AML-193 (cell line): ENCODE measurements around the gene CTAGE9.
"Not testable (repeated sequence)": the region's sequence is repeated elsewhere in the genome, so short reads cannot be mapped to it uniquely, and the experiment has no call there.

Source experiments
- DNase-seq, 2 experiments: peaks; one replicate each; lab custom pipeline; 2025; lab: John Stamatoyannopoulos, UW

Gene CTAGE9

GRCh38 chr6:131729550-131729949 is 18.7 kb upstream of the CTAGE9 start:
- DNase-seq = no peak

DNA sequence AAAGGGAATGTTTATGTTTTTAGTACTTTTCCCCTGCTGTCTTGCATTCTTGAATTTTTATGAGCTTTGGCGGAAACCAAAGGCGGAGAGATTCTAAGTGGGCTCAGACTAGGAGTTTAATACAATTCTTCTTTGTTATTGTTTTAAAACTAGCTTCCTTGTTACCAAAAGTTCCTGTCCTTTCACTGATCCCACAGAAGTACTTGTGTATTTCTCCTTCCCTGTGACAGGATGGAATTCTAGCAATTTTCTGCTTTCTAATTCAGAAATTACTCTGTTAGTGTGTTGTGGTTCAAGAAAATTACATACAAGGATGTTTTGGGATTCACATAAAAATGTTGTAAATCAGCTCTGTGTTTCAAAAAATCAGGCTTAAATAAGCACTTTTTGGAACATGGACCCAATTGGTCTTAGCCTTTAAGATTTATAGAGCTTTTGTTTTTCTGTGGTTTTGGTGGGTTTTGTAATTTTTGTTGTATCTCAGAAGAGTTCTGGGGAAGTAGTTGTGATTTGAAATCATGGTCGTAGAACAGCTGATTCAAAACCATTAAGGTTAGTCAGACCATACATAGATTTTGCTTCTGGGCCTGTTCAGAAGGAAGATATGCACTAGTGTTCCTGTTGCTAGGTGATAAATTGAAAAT is 17.6 kb upstream of the CTAGE9 start:
- DNase-seq = no peak

- DNase-seq = no peak
Measured at GRCh38 chr6:131727868-131728267, 17.1 kb upstream of the CTAGE9 start.

GRCh38 chr6:131727467-131727866 is 16.6 kb upstream of the CTAGE9 start:
- DNase-seq = no peak

DNA sequence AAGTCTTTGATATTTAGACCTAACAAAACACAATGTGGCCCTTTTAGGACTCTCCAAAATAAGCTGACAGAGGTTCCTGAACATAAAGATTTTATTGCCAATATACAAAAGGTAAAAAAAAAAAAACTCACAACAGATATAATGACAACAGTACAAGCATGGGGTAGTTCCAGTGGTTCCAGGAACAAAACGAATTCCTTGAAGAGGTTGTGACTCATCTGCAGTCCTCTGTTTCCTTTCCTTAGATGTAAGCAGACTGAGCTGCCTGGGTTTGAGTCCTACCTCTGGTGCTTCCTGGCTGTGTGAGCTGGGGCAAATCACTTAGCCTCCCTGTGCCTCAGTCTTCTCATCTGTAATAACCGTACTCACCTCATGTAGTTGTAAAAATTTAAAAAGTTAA is 13.3 kb upstream of the CTAGE9 start:
- DNase-seq = no peak

GRCh38 chr6:131721161-131721560 is 10.3 kb upstream of the CTAGE9 start:
- no peak for DNase-seq

- DNase-seq = no peak
Measured at GRCh38 chr6:131717836-131718542, 7.2 kb upstream of the CTAGE9 start.

DNA sequence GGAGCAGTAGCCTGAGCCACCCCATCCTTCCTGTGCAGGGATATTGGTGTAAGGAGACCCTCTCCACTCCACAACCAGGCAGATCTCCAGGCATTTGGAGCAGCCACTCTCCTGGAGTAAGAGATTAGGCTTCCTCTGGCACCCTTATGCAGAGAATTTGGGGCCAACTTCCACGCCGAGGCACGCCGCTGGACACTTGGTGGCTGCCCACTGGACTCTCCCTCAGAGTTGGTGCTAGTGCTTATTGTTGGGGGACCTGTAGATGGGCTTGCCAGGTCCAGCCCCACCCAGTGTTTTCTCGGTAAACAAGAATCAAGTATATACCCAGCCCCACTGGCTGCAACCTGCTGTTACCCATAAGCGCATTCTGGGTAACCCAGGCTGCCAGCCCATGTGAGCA is 4.8 kb upstream of the CTAGE9 start:
- DNase-seq = not testable (repeated sequence)

- DNase-seq = not testable (repeated sequence)
Measured at GRCh38 chr6:131703905-131704304, 6.9 kb downstream of the CTAGE9 start.

DNA sequence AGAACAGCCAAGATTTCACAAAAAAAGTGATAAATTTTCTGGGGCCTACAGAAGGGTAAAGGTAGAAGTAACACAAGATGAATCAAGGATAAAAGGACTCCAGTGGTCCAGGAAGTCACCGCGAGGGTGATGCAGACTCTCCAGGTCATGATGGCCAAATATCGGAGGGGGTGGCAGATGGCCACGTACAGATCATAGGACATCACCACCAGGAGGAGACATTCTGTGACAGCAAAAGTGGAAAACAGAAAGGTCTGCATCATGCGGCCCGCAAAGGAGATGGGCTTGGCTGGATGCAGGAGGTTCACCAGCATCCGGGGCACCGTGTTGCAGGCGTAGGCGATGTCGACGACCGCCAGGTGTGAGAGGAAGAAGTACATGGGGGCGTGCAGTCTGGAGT is 10.0 kb downstream of the CTAGE9 start:
- DNase-seq = not testable (repeated sequence)

GRCh38 chr6:131696956-131697355 is 13.9 kb downstream of the CTAGE9 start:
- DNase-seq = no peak

DNA sequence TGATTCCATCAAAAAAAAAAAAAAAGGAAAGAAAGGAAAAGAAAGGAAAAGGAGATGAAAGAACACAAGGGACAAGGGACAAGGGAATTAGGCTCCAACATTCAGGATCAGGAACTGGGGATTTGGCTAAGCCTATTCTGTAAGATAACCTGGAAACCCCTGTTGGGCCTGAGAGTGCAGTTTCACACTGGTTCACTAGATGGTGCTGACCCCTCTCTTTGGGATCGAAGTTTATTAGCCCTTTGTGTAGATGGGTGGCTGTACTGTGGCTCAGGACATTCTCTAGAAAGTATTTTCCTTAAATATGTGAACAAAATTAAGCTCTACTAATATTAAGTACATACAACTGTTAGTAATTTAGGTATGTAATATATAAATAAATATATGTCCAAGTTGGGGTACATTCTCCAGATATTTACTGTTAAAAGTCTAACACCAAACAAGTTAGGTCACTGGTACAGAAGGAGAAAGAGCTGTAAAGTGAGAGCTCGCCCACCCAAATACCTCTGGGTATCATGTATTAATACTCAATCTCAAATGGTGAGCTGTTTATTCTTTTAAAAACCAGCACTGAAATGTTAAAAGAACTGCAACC is 15.9 kb downstream of the CTAGE9 start:
- DNase-seq = peak; percentile 53 to 57

DNA sequence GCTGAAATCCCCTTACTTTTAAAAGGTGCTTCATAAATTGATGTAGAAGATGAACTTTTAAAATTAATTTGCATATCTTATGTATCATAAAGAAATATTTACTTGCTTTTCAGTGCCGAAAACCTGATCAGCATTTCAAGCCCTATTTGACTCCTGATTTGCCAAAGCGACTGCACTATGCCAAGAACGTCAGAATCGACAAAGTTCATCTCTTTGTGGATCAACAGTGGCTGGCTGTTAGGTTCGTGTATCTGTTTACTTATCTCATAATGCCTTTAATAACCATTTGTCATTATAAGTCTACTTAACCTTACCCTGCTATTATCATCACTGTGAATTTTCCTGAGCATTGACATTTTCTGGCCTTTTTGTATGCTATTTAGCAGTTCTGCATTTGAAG is 17.4 kb downstream of the CTAGE9 start:
- DNase-seq = no peak

GRCh38 chr6:131692589-131692988 is 18.2 kb downstream of the CTAGE9 start:
- DNase-seq = no peak

GRCh38 chr6:131692031-131692430 is 18.8 kb downstream of the CTAGE9 start:
- DNase-seq = no peak

GRCh38 chr6:131688286-131688685 is 22.5 kb downstream of the CTAGE9 start:
- no peak for DNase-seq

DNA sequence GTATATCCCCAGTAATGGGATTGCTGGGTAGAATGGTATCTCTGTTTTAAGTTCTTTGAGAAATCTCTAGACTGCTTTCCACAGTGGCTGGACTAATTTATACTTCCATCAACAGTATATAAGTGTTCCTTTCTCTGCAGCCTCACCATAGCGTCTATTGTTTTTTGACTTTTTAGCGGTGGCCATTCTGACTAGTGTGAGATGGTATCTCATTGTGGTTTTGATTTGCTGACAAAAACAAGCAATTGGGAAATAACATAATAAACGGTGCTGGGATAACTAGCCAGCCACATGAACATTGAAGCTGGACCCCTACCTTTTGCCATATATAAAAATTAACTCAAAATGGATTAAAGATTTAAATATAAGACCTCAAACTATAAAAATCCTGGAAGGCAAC is 23.8 kb downstream of the CTAGE9 start:
- DNase-seq = no peak

- no peak for DNase-seq
Measured at GRCh38 chr6:131685266-131685780, 25.5 kb downstream of the CTAGE9 start.

GRCh38 chr6:131683479-131683878 is 27.3 kb downstream of the CTAGE9 start:
- DNase-seq = no peak

DNA sequence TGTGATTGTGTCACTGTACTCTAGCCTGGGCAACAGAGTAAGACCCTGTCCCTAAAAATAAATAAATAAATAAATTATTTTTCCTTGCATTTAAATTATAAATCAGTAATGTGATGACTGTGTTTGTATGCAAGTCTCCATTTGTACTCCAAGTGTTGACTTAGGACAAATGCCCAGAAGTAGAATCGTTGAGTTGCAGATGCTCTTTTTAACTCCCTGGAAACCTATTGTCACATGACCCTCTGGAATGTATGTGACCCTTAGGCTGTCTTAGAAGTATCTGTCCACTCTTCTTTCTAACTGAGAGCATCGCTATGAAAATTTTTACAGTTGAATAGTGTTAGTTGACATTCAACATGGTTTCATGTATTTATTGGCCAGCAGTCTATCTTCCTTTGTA is 28.4 kb downstream of the CTAGE9 start:
- DNase-seq = no peak

- no peak for DNase-seq
Measured at GRCh38 chr6:131681585-131681984, 29.2 kb downstream of the CTAGE9 start.

- no peak for DNase-seq
Measured at GRCh38 chr6:131680868-131681267, 29.9 kb downstream of the CTAGE9 start.

- no peak for DNase-seq
Measured at GRCh38 chr6:131678442-131678841, 32.4 kb downstream of the CTAGE9 start.
